Measurements from ENCODE around the gene CITED4. TPM values are rescaled to one million over a fixed set of nuclear protein-coding genes. Genes with fewer than 3 reads are reported as not detected.

CITED4 gene
- total RNA-seq, 1 donor from 2014 or later: 42.1 TPM

DNA sequence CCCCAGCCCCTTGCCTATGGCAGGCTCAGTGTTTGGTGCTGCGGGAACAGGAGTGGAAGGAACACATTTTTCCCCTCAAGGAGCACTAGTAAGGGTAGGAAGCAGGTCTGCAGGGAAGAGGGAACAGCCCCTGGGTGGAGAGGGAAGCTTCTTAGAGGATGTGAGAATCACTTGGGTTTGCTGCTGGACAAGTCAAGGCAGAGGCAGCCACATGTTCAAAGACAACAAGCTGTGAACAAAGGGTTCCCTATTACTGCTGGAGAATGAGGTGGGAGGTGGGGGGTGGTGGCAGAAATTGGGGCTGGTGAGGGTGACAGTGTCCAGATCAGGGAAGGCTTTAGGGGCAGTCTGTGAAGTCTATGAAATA, 24.8 kb upstream of the CITED4 start:
- DNase-seq (ENCODE audit: extremely low read depth, low read depth, low spot score): no peak

DNA sequence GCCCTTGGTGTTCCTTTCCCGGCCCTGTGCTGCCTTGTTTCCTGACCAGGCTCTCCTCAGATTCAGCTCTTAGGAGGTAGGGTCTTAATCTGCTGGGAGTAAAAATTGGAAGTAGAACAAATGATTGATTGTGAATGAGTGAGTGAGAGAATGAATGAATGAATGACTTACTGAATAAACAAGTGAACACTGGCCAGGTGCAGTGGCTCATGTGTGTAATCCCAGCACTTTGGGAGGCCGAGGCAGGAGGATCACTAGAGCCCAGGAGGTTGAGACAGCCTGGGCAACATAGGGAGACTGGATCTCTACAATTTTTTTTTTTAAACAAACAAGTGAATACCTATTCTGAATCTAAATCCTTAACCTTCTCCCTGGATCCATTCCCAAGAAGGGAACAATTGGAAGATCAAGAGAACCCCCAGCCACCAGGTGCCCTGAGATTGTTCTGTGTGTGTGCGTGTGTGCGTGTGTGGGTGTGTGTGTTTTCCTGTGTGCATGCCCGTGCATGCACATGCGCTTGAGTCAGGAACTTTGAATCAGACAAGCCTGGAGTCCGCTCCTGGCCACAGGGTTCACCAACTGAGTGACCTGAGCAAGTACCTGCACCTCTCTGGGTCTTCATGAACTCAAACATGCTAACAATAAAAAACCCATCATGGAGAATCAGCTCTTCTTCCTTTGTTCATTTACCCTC, 24.3 kb upstream of the CITED4 start:
- no peak for DNase-seq (ENCODE audit: extremely low read depth, low read depth, low spot score)

DNA sequence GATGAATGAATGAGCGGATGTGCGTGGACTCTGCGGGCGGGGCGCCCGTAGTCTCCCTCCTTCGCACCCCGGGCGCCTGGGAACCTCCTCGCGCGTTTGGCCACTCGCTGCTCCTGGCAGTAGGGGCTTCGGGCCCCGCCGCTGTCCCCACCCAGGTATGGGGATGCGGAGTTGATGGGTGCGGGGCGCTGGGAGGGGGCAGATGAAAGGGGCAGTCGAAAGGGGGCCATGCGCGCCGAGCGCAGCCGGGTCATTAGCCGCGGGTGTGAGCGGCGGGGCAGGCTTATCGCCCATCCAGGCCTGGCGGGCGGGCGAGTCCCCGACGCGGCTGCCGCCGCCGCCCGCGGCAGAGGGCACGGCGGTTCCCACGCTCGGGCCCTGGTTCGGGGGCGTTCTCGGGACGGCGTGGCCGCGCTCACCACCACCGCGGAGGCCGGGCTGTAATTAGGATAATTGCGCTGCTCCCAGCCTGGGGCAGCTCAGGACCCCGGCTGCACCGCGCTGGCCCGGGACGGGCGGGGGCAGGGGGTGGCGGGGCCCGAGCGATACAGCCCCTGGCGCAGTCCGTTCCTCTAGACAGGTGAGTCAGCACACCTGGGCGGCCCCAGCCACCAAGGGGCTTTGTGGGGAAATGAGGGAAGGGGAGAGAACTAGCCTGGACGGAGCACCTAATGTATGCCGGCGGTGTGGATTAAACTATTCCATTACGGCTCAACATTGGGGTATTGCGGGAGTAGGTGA, 22.1 kb upstream of the CITED4 start:
- DNase-seq (ENCODE audit: extremely low read depth, low read depth, low spot score): no peak

DNA sequence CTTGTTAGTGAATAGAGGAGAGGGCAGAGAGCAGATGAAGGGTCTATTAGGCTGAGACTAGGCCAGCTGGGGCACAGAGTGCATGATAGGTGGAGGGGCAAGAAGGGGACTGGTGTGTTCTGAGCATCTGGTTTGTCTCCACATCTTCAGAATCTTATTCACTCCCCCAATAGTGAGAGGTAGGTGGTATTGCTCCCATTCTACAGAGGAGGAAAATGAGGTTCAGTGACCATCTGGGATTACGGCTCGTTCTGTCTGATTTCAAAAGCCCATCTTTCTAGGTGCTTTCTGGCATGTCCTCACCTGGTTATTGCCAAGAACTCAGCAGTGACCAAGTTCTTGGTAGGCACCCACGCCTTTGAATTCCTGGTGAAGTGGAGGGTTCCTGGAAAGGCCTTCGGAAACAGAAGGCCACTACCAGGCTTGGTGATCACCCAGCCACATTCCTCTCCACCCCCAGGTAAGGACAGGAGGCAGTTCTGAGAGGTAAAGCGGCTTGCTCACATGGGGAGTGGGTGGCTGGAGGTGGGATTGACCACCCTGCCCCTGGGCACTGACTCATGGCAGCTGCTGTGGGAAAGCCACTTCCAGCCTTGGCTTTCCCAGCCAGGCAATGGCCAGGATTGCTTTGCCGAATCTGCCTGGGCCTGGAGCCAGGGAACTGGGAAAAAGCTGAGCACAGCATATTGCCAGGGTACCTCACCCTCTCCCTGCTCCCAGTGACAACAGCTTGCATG, 18.8 kb upstream of the CITED4 start:
- no peak for DNase-seq (ENCODE audit: extremely low read depth, low read depth, low spot score)

DNA sequence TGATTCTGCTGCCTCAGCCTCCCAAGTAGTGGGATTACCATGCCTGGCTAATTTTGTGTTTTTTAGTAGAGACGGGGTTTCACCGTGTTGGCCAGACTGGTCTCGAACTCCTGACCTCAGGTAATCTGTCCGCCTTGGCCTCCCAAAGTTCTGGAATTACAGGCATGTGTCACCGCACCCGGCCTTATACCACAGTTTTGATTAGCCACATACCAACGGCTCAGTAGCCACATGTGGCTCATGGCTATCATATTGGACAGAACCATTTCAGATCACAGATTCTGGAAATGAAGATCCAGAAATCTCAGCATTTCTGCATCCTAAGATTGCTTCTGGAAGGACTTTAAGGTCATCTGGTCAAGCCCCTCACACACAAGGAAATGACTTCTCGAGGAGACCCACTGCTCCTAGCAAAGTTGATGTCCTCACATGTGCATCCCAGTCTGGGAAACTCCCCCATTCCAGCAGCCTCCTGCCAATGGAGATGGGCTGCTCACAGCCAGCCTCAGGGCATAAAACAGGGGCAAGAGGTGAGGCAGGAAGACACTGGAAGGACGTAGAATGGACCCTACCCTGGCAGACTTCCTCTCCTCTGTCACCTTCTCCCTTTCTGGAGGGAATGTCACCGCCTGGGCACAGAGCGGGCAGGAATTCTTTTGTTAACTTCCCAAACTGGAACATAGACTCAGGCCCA, 17.5 kb upstream of the CITED4 start:
- no peak for DNase-seq (ENCODE audit: extremely low read depth, low read depth, low spot score)

DNA sequence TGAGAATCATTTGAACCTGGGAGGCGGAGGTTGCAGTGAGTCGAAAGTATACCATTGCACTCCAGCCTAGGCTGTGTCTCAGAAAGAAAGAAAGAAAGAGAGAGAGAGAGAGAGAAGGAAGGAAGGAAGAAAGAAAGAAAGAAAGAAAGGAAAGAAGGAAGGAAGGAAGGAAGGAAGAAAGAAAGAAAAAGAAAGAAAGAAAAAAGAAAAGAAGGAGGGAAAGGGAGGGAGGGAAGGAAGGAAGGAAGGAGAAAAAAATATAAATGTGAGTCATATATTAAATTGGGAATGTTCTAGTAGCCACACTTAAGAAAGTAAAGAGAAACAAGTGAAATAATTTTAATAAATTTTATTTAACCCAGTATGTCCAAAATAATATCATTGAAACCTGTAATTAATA, 16.7 kb upstream of the CITED4 start:
- DNase-seq (ENCODE audit: extremely low read depth, low read depth, low spot score): no peak

DNA sequence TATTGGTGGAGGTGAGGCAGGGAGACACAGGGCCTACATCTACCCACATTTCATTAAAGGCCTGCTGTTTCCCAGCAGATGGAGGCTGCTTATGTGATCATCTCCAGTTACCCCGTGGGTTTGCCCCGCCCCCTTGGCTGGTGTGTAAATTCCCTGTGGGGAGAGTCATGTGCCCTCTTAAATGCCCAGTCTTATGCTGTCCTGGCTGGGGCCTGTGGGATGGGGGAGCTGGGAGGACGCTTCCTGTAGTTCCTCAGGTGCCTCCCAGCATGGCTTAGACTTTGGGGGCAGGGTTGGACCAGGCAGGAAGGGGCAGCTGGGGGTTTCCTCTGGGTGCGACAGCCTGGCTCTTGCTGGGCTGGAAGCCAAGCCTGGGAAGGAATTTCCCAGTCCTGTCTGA, 15.5 kb upstream of the CITED4 start:
- peak; percentile 72 for DNase-seq (ENCODE audit: extremely low read depth, low read depth, low spot score)

DNA sequence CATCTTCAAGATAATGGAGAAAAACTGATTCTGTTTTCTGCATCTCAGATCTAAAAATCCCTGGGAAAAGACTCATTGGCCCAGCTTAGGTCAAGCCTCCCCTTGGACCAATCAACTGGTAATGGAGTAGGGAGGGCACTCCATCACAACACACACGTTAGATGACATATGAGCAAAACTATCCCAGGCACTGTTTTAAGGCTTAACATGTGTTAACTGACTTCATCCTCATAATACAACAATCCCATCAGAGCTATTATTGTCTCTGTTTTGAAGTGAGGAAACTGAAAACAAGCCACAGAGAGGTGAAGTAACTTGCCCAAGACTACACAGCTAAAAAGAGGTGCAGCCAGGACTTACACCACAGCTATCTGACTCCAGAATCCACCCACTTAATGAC, 14.7 kb upstream of the CITED4 start:
- no peak for DNase-seq (ENCODE audit: extremely low read depth, low read depth, low spot score)

DNA sequence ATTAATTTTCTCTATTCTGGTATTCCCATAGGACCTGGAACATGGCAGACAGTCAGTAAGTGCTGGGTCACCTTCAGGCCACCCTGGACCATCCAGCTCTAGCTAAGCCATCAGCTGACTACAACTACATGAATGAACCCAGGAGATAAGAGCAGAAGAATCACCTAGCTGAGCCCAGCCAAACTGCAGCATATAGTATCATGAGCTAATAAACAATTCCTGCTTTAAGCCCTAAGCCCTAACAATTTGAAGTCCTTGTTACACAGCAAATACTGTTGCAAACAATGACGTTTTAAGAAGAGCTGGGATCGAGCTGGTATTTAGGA, 14.2 kb upstream of the CITED4 start:
- DNase-seq (ENCODE audit: extremely low read depth, low read depth, low spot score): no peak

DNA sequence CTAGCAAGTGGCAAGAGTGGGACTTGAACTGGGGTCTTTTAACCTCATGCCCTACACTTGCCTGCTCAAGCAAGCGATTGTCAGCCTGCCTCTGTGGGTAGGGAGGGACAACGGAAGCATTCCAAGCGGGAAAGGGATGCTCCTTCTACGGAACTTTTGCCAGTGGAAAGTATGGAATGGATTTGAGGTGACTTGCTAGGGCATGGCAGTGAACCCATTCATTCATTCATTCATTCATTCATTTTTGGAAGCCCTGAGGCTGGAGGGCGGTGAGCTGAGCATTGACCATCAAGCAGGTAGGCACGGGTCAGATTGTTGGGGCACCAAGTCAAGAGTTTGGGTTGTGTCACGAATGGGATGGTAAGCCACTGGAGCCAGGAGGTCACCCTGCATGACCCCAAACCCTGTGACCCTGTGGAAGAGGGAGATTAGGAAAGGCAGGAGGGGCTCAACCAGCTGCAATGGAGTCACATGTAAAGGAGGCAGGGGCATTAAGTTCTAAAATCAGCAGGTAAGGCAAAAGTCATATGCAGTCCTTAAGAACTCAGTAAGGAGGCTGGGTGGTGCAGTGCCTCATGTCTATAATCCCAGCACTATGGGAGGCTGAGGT, 11.8 kb upstream of the CITED4 start:
- DNase-seq (ENCODE audit: extremely low read depth, low read depth, low spot score): no peak

DNA sequence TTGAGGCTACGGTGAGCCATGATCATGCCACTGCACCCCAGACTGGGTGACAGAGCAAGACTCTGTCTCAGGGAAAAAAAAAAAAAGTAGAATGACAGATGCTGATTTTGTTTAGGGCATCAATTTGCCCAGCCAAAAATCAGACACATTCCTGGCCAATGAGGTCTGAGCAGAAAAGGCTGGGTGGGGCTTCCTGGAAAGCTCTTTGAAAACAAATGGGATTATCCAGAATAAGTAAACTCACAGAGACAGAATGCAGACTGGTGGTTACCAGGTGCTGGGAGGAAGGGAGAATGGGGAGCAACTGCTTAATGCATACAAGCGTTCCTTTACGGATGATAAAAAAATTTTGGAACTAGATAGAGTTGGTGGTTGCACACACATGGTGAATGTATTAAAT, 10.1 kb upstream of the CITED4 start:
- DNase-seq (ENCODE audit: extremely low read depth, low read depth, low spot score): no peak

DNA sequence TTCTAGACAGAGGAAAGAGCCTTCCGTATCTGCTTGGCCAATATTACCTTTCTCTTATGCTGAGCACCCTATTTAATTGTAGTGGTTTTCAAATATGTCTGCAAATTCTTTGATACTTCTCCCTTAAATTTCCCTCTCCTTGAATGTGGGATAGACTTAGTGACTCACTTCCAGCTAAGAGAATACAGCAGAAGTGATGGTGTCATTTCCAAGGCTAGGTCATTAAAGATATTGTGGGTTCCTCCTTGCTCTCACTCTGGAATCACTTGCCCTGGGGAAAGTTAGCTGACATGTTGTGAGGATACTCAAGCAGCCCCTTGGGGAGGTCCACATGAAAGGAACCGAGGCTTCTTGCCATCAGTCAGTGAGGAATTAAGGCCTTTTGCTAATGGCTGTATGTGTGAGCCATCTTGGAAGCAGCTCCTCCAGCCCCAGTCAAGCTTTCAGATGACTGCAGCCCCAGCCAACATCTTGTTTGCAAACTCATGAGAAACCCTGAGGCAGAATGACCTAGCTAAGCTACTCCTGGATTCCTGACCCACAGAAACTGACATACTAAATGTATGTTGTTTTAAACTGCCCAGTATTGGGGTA, 8.1 kb upstream of the CITED4 start:
- DNase-seq (ENCODE audit: extremely low read depth, low read depth, low spot score): no peak

DNA sequence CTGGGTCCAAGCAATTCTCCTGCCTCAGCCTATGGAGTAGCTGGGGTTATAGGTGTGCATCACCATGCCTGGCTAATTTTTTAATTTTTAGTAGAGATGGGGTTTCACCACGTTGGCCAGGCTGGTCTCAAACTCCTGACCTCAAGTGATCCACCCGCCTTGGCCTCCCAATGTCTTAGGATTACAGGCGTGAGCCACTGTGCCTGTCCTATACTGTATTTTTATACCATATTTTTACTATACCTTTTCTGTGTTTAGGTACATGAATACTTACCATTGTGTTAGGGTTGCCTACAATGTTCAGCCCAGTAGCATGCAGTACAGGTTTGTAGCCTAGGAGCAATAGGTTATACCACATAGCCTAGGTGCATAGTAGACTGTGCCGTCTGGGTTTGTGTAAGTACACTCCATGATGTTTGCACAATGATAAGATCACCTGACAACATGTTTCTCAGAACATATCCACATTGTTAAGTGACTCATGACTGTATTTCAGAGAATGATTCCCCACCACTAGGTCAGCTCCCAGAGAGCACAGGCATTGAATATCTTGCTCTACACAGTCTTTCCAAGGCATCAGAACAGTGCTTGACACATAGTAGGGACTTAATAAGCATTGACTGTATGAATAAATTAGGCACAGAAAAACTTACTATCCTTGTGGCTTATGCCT, 6.0 kb upstream of the CITED4 start:
- DNase-seq (ENCODE audit: extremely low read depth, low read depth, low spot score): no peak

DNA sequence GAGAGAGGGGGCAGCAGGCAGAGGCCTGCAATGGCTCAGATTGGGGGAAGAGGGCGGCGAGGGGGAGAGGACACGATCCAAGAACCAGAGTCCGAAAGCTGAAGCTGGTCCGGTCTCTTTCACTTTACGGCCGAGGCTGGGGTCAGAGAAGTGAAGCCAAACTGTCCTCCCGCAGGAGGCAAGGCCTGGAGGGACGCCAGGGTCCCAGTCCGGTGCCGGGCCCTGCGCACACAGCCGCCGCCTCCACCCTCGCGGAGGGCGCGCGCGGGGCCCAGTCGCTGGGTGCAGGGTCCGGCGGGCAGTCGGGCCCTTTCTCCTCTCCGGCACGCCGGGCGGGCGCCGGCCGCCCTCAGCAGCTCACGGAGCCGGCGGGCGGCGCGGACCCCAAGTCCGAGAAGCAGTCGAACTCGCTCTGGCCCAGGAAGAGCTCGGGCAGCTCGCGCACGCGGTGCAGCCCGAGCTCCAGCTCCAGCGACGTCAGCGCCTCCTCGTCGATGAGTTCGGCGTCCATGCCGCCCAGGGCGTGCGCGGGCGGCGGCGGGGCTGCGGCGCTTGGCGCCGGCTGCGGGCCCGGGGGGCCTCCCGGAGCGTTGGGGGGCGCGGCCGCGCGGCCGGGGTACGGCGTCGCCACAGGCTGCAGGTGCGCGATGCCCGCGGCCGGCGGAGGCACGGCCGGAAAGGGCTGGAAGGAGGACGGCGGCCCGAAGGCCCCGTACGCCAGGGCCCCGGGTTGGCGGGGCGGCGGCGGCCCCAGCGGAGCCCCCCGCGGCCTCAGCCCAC, 749 bp downstream of the CITED4 start:
- DNase-seq (ENCODE audit: extremely low read depth, low read depth, low spot score): no peak

DNA sequence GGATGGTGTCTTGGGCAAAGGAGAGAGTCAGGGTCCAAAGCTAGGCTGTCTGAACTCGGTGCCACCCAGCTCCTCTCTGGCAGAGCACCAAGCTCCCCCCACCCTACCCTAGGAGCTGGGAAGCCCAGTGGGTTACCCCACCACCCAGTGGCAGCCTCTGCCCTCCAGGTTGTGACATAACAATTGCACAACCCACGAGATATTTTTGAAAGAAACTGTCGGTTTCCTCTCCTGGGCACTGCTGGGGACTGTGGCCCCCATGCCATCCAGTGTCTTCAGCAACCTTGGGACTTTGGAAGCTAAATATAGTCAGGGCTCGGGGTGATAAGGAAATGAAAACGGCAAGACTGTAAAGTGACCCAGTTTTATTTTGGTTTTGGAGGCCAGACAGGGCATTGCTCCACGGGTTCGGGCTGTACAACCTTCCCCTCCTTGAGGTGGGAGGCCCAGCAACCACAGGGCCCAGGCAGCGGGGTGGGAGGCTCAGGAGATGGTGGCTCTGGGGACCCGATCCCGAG, 1.4 kb downstream of the CITED4 start:
- DNase-seq (ENCODE audit: extremely low read depth, low read depth, low spot score): no peak

DNA sequence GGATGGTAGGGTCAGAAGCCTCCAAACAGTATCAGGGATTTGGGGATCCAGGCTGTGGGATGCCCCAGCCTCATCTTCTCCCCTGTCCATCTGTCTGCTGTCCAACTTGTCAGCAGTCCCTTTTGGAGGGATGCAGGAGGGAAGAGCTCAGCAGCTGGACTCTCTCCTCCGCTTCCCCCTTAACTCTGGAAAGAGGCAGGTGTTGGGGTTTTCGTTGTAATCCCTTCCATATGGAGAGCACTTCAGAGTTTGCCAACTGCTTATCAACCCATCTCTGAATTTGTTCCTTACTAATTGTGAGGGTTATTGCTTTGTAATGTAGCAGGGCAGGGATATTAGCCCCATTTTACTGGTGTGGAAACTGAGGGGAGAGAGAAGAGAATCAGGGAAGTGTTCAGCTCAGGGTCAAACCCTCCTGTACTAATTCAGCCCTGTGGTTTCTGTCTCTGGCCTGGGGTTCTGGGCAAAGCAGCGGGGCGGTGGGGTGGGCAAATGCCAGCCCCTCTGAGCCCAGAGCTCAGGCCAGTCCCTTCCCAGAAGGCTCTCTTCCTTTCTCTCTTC, 3.2 kb downstream of the CITED4 start:
- DNase-seq (ENCODE audit: extremely low read depth, low read depth, low spot score): no peak

DNA sequence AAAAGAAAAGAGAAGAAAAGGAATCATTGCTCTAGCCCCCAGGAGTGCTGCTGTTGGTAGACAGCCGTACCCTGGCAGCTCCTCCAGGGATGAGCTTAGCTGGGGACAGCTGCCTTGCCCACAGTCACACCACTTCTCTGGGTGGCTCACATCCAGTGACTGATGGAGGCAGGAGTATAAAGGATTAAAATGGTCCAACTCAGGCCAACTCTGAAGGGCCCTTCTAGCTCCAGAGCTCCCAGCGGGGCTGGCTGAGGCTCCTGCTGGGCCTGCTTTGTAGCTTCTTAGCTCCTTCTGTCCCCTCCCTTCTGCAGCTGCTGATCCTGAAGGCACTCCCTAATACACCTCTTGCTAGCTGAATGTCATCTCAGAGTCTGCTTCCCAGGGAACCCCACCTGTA, 4.4 kb downstream of the CITED4 start:
- DNase-seq (ENCODE audit: extremely low read depth, low read depth, low spot score): no peak

DNA sequence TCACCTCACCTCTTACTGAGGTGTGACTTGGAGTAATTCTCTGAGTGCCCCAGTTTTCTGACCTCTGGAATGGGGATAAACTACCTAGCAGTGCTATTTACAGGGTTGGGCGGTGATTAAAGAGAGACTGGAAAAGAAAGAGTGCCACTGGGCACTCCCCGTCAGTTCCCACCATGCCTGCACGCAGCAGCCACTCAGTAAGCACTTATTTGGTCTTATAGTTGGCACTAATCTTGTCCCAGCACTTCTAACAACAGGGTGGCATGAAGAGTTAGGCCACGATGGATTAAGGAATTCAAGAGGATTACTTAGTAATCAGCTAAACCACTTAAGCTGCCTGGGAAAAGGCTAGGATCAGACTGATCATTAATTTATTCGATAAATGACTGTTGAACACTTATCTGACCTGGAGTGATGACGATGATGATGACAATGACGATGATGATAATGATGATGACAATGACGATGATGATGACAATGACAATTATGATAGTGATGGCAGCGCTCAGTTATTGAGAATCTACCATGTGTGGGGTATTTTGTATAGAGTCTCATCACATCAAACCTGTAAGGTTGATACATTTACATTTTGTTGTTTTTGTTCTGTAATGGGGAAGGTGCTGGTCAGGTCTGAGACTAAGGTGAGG, 5.4 kb downstream of the CITED4 start:
- DNase-seq (ENCODE audit: extremely low read depth, low read depth, low spot score): no peak
